Activated CD4-positive, CD25-positive, alpha-beta regulatory T cell treated with anti-CD3 and anti-CD28 coated beads, Interleukin-2, amount 50 U/mL, for 72 hours (primary cell): Measurements from ENCODE around the gene ANKRD45.
"Not testable (repeated sequence)": the region's sequence is repeated elsewhere in the genome, so short reads cannot be mapped to it uniquely, and the experiment has no call there.

ENCODE experiments used
- DNase-seq: peaks from one replicate; pipeline ENCODE4 v3.0.0; 2021

Gene ANKRD45, protein sequence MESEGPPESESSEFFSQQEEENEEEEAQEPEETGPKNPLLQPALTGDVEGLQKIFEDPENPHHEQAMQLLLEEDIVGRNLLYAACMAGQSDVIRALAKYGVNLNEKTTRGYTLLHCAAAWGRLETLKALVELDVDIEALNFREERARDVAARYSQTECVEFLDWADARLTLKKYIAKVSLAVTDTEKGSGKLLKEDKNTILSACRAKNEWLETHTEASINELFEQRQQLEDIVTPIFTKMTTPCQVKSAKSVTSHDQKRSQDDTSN

DNA sequence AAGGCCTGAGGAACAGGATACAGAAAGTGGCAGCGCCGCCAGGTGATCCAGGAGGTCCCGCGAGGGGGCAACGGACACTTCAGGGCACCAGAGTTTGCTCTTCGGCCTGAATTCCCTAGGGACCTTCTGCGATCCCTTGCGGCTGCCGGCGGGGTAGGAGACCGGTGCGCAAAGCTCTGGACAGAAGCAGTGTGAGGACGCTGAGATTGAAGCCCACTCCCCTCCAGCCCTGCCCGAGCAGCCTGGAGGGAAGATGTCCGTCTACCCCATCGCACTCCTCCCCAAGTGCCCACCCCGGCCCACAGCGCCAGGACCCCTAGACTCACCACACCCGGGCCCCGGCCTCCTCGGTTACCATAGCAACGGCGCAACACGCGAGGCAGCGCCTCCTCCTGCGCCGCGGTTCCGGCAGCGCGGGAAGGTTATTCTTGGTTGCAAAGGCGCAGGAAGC, at the start of gene ANKRD45:
Gene ANKRD45 (minus strand): TSS at position 361 of the 451 bp plus-strand sequence. CDS start 10,433 bp downstream, outside the sequence.
- DNase-seq = no peak

DNA sequence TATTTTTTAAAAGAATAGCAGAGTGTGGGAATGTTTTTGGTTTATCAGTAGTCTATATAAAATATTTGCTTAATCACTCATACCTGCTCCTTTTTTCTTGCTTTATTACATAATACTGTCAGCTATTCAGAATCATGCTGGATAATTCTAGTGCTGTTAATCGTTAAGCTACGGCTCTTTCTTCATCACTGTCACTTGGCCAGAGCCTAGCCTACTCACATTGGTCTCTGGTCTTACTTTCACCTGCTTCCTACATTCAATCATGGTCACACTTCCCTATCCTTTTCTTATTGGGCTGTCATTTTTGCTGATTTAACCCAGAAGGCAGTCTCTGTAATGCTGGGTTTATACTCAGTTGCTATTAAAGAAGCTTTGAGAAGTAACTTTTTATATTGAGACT, 47.6 kb upstream of the ANKRD45 start:
- DNase-seq = no peak

DNA sequence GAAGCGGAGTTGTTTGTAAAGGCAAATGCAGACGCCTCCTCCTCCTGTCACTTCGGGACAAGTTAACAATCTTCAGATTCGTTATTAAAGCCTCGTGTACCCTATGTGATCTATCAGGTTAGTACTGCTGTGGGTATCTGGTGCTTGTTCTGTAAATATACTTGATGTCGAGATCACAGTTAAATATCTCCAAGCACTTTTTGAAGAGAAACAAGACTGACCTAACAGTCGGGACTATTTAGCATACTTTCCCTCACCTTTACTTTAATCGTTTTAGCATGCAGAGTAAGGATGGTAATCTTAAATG, 45.8 kb upstream of the ANKRD45 start:
- DNase-seq = no peak

DNA sequence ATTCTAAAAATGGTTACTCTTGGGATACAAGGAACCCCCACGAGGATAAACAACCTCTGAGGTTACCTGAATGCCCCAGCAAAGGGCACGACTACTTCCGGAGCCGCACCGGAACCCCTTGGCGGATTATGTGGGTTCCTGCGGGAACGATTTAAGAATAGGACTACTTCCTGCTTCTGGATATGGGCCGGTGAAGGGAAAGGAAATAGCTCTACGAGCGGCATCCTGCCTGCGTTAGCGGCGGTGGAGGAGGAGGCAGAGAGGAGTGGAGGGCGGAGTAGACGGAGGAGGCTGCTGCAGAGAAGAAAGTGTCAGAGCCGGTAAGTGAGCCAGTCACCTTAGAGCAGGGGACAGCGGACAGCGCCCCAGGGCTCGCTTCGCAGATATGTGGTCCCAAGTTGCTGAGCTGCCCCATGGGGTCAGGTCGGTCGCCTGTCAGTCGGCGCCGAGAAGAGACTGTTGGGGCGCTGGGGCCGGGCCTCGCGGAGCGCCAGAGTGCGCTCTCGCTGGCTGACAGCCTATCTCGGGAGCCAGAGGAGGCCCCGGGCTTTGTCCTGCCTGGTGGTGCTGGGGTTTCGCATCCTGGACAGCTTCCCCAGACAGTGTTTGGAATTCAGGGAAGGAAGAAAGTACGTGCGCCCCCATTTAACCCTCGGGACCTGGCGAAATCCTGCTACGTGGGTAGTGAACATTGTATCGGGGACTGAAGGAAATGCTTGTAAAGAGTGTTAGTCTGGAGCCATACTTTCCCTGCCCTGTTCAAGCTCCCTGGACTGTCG, 45.3 kb upstream of the ANKRD45 start, which contains the start of gene KLHL20:
Gene KLHL20 (plus strand): TSS at position 223 of the 779 bp plus-strand sequence. CDS start 1,063 bp downstream, outside the sequence.
- DNase-seq = peak; percentile 80

DNA sequence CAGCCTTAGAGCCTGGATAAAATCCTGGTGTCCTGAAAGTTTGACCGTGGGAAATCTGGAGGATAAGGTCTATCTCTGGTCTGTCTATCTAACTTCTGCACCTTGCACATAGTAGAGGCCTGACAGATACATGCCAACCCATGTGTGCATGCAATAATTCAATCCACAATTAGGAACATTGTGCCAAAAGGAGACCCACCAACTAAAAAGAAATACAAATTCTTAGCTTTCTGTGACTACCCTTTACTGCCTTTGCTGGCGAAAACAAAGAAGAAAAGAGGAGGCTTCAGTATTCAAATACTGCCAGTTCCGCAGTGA, 44.7 kb upstream of the ANKRD45 start:
- DNase-seq = no peak

DNA sequence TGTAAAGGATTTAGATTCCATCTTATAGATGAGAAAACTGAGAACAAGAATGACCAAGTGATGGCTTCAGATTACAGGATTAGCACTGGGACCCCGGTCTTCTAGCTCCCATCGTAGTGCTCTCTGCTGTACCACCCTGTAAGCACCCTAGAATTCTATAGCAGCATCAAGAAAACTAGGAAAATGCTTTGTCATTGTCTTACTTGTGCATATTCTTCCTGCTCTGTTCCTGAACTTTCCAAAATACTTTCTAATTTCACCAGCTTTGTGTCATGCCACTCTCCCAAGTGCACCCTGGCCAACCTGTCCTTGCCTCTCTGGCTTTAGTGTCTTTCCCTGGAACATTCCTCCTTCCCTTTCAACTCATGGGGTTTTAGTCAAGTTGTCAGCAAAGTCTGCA, 39.1 kb upstream of the ANKRD45 start:
- no peak for DNase-seq

DNA sequence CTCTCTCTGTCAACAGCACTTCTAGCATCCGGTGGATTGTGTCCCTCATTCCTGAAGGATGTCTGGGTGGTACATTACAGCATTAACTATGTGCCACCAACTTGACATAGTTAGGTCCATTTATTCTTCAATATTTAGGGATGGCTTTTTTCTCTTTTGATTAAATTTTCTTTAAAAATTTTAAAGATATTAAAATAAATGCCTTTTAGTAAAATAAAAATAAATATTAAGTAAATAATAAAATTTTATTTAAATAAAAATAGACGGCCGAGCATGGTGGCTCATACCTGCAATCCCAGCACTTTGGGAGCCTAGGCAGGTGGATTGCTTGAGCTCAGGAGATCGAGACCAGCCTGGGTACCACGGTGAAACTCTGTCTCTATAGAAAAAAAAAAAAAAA, 35.5 kb upstream of the ANKRD45 start:
- no peak for DNase-seq

DNA sequence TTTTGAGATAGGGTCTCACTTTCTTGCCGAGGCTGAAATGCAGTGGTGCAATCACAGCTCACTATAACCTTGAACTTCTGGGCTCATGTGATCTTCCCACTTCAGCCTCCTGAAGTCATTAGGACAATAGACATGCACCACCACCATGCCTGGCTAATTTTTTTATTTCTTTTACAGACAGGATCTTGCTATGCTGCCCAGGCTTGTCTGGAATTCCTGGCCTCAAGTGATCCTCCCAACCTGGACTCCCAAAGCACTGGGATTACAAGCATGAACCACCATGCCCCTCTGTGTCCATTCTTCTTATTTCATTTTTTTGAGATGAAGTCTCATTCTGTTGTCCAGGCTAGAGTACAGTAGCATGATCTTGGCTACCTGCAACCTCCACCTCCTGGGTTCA, 33.1 kb upstream of the ANKRD45 start:
- DNase-seq = no peak

DNA sequence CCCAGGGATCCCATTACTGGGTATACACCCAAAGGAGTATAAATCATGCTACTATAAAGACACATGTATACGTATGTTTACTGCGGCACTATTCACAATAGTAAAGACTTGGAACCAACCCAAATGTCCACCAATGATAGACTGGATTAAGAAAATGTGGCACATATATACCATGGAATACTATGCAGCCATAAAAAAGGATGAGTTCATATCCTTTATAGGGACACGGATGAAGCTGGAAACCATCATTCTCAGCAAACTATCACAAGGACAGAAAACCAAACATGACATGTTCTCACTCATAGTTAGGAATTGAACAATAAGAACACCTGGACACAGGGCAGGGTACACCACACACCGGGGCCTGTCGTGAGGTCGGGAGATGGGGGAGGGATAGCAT, 31.6 kb upstream of the ANKRD45 start:
- not testable (repeated sequence) for DNase-seq

DNA sequence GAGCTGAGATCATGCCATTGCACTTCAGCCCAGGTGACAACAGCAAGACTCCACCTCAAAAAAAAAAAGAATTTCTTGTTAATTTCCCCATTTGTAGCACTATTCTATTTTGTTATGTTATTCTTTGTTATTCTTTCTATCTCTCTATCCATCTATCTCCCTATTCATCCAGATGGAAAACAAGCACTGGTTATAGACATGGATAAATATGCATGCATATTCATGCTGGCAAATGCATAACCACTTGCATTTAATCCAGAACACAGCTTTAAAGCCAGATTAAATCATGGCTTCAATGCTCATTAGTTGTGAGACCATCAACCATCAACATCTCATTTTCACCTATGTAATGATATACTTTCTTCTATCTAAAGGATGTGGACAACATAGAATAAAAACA, 23.6 kb upstream of the ANKRD45 start:
- no peak for DNase-seq

DNA sequence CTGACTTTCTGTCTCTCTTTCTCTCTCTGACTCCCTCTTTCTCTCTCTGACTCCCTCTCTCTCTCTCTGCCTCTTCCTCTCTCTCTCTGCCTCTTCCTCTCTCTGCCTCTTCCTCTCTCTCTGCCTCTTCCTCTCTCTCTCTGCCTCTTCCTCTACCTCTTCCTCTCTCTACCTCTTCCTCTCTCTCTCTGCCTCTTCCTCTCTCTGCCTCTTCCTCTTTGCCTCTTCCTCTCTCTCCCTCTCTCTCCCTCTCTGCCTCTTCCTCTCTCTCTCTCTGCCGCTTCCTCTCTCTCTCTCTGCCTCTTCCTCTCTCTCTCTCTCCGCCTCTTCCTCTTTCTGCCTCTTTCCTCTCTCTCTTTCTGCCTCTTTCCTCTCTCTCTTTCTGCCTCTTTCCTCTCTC, 18.6 kb upstream of the ANKRD45 start:
- DNase-seq = no peak

DNA sequence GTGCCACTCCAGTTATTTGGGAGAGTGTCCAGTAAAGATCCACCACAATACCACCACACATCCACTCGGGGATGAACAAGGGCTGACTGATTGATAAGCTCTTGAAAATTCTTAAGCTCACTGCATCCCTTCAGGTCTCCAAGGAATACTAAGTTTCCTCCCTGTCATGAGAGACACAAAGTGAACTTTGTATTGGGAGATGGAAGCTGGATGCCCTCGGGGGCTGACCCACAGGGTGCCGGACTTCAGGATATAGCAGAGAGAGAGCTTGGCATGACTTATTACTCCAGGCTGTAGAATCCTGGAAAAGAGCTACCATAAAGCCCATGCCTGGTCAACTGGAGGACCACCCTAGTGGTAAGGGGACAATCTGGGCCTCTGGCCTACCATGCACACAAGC, 15.5 kb upstream of the ANKRD45 start:
- DNase-seq = not testable (repeated sequence)

DNA sequence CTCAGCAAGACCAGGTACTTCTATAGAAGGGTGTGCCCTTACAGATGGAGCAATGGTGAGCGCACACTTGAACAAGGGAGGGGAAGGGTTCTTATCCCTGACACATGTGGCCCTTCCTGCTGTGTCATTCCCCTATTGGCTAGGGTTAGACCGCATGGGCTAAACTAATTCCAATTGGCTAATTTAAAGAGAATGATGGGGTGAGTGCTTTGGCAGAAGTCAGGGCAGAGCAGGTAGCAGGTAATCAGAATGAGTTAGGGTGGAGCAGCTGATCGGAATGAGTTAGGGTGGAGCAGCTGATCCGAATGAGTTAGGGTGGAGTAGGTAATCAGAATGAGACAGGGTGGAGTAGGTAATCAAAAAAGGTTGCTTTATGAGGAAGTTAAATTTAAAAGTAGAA, 14.2 kb upstream of the ANKRD45 start:
- DNase-seq = not testable (repeated sequence)

DNA sequence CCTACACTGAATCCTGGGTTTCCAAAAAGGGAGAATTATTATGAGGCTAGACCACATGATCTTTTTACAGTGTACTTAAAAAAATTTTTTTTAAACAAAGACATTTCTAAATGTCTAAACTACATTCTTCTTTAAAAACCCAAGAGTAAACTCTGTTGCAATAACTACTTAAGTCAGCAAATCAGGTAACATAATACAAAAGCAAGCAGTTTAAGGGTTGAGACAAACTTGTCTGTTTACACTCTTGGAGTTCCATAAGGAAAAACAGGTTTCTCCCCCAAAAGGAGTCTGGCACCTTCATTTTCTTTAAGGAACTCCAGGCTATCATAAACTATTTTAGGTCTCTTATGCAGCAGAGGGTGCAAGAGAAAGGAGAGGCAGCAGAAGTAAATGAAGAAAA, 12.5 kb upstream of the ANKRD45 start:
- DNase-seq = no peak

DNA sequence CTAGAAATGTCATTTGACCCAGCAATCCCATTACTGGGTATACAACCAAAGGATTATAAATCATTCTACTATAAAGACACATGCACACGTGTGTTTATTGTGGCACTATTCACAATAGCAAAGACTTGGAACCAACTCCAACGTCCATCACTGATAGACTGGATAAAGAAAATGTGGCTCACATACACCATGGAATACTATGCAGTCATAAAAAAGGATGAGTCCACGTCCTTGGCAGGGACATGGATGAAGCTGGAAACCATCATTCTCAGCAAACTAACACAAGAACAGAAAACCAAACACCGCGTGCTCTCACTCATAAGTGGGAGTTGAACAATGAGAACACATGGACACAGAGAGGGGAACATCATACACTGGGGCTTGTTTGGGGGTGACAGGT, 10.5 kb upstream of the ANKRD45 start:
- DNase-seq = not testable (repeated sequence)

DNA sequence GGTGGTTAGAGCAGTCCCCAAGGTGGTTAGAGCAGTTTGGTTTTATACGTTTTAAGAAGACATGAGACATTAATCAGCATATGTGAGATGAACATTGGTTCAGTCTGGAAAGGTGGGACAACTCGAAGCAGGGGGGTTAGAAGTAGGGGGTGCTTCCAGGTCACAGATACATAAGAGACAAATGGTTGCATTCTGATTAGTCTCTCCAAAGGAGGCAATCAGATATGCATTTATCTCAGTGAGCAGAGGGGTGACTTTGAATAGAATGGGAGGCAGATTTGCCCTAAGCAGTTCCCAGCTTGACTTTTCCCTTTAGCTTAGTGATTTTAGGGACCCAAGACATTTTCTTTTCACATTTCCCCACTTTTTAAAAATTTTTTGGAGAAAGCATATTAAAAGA, 4.8 kb upstream of the ANKRD45 start:
- not testable (repeated sequence) for DNase-seq

DNA sequence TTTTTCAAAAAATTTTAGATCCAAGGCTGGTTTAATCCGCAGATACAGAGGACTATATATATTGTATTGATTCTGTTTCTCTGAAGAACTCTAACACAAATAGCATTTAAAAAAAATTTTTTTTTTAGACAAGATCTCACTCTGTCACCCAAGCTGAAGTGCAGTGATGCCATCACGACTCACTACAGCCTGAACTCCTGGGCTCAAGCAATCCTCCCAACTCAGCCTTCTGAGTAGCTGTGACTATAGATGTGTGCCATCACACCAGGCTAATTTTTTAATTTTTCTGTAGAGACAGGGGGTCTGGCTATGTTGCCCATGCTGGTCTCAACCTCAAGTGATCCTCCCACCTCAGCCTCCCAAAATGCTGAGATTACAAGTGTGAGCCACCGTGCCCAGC, 3.0 kb downstream of the ANKRD45 start:
- DNase-seq = no peak

DNA sequence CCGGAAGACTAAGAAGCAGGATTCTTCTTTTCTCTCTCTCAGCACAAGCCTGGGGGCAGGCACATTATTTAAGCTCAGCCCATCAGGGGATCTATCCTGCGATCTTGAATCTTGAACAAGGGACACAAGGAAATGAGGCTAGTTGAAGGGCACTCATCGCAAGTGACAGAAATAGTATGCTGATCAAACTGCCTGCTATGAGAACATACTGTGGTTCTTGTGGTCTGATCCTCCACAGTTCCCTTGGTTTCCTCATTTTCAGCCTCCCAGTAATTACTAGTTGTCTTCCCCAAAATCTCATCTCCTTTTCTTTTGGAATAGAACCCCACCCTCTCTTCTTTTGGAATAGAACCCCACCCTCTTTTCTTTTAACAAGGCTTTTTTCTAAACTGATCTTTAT, 6.5 kb downstream of the ANKRD45 start:
- no peak for DNase-seq

DNA sequence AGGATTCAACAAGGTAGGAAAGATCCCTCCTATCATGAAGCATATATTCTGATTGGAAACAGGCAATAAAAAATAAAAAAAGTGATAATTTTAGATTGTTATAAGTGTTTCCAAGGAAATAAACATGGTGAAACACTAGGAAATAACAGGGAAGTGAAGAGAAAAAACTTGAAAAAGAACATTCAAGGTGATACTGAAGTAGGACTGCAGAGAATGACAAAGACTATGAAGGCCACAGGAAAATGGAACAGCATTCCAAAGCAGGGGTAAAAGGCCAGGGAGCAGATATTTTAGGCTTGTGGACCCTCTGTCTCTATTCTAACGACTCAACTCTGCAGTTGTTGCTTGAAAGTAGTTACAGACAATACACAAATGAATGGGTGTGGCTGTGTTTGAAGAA, 7.9 kb downstream of the ANKRD45 start:
- no peak for DNase-seq

DNA sequence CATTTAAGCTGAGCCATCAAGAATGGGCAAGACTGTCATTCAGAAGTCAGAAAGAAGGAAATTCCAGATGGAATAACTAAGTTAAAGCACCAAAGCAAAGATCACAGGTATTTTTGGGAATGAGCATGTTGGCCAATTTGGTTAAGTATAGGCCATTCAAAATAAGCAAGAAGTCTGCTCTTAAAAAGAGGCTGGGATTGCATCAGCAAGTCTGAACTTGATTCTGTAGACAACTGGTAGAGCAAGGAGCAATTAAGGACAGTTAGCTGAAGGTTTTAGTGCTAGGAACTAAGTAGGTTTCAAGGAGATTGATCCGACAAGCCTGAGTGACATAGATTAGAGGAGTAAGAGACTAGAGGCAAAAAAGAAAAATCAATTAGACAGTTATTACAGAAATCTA, 8.4 kb downstream of the ANKRD45 start:
- no peak for DNase-seq

DNA sequence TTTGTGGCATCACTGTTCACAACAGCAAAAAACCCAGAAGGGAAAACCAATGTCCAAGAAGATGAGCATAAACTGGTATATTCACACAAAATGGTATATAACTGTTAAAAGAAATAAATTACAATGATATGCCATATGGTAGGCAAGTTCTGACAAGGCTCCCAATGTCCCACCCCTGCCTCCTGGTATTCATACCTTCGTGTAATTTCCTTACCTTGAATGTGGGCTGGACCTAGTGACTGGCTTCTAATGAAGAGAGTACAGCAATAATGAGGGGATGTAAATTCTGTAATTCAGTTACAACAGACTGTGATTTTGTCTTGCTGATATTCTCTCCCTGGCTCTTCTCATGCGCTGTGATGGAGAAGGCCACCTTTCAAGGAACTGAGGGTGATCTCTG, 9.3 kb downstream of the ANKRD45 start:
- no peak for DNase-seq

DNA sequence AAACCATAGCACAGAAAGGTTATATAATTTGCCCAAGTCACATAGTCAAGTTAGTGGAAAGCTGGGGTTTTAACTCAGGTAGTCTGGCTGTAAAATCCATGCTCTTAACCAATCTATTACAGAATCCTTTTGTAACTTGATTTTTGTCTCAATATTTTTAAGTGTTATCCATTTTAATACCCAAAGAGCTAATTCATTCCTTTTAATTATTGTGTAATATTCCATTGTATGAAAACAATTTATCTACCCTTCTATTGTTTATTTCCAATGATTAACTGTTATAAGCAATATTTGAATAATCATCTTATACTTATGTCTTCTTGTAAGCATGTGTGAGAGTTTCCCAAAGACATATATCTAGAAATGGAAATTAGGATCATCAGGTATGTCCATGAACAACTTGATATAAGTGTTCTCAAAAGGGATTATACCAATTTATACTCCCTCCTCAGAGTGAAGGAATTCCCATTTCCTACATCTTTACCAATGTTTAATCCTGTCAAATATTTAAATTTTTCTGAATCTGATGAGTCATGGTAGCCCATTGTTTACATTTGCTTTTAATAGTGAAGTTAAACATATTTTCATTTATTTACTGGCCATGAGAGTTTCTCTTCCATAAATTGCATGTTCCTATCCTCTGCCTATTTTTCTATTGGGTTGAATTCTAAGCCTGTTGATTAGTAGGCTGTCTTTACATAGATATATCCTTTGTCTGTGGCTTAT, 20.6 kb downstream of the ANKRD45 start:
- no peak for DNase-seq

DNA sequence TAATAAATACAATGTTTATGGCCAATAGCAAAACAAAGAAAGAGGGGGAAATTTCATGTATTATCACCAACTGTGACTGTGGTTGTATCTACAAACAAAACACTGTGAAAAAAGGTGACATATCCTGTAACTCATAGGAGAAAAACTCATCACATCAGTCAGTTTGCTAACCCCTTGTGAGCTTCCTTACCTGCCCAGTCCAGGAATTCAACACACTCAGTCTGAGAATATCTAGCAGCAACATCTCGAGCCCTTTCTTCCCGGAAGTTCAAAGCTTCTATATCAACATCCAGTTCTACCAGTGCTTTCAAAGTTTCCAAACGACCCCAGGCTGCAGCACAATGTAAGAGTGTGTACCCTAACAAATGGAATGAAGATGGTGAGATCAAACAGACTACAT, 23.0 kb downstream of the ANKRD45 start:
- no peak for DNase-seq
